Middle frontal gyrus (tissue), 1 donor: Measurements from ENCODE around the gene SIRT1.
"Not testable (repeated sequence)": the region's sequence is repeated elsewhere in the genome, so short reads cannot be mapped to it uniquely, and the experiment has no call there.

Experiments used
- DNase-seq: peaks from one replicate; pipeline ENCODE4 v3.0.0-alpha.2; 2015; ENCODE audit warnings: low spot score; ENCODE audit errors: extremely low spot score

Gene SIRT1

DNA sequence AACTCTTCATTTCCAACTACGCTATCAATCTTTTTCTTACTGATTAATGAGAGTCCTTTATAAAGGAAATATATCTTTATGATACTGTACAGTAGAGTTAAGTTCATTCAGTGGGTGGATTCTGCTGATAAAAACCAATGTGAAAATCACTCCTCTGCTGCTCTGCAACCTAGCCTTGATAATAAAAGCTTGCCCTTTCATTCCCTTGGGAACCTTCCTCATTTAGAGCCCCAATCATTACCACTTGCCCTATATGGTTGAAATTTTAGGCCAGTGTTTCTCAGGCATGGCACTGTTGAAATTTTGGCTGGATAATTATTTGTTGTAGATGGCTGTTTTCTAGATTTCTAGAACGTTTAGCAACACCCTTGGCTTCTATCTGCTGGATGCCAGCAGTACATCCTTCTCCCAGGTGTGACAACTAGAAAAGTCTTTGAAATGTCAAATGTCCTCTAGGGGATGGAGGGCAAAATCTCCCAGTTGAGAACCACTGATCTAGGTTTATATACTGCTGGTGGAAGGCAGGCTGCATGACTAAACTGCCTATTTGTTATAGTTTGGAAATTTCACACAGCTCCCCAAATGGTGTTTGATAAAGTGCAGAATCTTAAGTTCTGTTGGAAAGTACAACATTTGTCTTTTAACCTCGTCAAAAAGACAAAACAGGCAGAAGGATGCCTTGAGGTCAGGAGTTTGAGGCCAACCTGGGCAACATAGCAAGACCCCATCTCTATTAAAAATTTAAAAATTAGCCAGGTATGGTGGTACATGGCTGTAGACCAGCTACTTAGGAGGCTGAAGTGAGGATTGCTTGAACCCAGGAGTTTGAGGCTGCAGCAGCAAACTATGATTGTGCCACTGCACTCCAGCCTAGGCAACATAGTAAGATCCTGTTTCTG lies 8.9 kb upstream of the SIRT1 start:
- no peak for DNase-seq

DNA sequence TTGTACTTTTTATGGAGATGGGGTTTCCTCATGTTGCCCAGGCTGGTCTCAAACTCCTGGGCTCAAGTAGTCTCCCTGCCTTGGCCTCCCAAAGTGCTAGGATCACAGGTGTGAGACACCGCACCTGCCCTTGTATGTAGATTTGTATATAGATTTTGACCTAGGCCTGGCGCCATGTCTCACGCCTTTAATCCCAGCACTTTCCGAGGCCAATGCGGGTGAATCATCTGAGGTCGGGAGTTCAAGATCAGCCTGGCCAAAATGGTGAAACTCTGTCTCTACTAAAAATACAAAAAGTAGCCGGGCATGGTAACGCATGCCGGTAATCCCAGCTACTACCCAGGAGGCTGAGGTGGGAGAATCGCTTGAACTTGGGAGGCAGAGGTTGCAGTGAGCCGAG lies 7.0 kb upstream of the SIRT1 start:
- not testable (repeated sequence) for DNase-seq

DNA sequence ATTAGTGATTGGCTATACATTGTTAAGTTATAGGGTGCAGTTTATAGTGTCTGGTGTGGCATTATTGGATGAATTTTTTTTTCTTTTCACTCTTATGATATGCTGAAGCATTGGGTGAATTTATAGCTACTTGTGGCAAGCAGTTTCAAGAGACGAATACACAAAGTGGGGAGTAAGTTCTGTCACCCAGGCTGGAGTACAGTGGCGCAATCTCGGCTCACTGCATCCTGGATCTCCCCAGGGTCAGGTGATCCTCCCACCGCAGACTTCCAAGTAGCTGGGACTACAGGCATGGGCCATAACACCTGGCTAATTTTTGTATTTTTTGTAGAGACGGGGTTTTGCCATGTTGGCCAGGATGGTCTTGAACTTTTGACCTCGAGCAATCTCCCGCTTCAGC lies 6.3 kb upstream of the SIRT1 start:
- DNase-seq = no peak

DNA sequence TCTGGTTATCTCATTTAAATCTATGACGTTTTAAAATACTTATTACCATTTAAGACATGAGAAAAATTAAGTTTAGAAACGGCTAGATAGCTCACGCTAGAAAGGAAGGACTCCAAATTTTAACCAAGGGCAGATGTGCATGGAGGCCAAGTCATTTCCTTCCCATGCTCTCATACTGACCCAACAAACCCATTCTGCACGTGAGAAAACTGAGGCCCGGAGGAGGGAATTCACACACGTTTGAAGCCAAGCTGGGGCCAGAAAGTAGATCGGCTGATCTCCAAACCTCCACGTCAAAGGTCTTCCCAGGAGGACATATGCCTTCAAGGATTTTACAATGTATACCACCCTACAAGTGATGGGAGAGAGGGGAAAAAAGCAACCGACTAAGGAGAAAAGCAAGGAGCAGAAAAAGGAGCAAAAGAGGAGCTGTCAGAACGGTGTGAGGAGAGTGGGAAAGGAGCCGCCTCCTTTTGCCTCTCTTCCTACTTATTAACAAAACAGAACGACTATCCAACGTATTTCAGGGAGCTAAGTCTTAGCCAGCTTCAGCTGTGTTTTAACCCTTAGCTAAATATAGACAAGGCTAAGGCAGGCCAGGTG lies 645 bp upstream of the SIRT1 start:
- no peak for DNase-seq

DNA sequence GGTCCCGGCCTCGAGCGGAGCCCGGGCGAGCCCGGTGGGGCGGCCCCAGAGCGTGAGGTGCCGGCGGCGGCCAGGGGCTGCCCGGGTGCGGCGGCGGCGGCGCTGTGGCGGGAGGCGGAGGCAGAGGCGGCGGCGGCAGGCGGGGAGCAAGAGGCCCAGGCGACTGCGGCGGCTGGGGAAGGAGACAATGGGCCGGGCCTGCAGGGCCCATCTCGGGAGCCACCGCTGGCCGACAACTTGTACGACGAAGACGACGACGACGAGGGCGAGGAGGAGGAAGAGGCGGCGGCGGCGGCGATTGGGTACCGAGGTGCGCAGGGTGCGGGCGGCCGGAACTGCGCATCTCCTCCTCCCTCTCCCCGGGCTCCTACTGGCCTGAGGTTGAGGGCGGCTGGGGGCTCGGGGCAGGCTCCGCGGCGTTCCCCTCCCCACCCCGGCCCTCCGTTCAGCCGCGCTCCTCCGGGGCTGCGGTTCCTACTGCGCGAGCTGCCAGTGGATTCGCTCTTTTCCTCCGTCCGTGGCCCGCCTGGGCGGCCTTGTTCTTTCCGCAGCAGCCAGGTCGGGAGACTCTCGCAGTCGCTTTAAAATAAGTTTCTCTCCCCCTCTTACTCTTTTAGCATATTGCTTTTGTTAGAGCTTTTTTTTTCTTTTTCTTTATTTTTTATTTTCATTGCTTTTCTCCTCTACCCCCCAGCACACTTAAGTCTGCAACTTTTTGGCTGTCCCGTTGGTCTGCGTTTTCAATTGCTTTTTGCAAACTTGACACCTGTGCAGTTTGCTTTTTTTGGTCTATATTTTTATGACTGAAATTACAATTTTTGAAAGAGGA lies 600 bp downstream of the SIRT1 start:
- DNase-seq = peak; percentile 4

DNA sequence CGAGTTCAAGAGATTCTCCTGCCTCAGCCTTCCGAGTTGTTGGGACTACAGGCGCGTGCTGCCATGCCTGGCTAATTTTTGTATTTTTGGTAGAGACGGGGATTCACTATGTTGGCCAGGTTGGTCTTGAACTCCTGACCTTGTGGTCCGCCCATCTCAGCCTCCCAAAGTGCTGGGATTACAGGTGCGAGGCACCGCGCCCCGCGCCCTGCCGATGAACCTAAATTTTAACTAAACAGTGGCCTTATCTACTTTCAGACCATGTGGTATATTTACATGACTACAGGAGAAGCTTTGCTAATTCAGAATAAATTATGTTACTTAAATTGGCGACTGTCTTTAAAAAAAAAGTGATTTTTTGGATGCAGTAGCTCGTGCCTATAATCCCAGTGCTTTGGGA lies 9.2 kb downstream of the SIRT1 start:
- DNase-seq = no peak

DNA sequence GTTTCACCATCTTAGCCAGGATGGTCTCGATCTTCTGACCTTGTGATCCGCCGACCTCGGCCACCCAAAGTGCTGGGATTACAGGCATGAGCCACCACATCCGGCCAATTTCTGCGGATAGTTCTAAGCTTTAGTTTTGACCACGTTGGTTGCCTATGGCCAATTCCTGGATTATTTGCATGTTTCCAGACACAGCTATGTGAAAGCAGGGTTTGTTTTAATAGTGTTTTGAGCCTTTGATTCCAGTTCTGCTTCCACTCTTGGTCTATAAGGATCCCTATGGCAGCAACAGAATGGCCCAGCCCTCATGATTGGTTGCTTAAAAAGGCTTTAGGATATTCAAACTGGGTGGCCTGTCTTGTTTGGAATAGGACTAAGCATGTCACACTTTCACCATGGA lies 19.1 kb downstream of the SIRT1 start:
- no peak for DNase-seq

DNA sequence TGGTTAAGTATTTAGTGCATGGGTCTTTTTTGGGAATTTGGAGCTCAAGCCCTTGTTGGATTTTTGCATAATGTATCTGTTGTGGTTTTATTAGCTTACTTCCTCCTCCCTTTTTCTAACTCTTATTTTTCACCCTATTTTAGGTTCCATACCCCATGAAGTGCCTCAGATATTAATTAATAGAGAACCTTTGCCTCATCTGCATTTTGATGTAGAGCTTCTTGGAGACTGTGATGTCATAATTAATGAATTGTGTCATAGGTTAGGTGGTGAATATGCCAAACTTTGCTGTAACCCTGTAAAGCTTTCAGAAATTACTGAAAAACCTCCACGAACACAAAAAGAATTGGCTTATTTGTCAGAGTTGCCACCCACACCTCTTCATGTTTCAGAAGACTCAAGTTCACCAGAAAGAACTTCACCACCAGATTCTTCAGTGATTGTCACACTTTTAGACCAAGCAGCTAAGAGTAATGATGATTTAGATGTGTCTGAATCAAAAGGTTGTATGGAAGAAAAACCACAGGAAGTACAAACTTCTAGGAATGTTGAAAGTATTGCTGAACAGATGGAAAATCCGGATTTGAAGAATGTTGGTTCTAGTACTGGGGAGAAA lies 28.0 kb downstream of the SIRT1 start:
- no peak for DNase-seq

DNA sequence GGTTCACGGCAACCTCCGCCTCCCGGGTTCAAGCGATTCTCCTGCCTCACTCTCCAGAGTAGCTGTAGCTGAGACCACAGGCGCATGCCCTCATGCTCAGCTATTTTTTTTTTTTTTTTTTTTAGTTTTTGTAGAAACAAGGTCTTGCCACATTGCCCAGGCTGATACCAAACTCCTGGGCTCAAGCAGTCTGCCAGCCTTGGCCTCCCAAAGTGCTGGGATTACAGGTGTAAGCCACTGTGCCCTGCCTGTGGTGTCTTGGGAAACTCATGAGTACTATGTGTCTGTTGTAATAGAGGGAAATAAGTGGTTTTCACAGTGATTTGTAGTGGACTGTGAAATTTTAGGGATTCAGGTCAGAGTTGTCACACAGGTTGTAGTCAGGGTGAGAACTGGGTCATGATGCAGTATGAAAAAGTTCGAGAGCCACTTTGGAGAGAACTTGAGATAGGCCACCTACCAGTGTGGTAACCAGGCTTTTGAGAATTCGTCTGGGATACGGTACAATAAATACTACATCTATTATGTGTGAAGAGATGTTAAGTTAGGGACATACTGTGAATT lies 30.4 kb downstream of the SIRT1 start:
- DNase-seq = no peak

DNA sequence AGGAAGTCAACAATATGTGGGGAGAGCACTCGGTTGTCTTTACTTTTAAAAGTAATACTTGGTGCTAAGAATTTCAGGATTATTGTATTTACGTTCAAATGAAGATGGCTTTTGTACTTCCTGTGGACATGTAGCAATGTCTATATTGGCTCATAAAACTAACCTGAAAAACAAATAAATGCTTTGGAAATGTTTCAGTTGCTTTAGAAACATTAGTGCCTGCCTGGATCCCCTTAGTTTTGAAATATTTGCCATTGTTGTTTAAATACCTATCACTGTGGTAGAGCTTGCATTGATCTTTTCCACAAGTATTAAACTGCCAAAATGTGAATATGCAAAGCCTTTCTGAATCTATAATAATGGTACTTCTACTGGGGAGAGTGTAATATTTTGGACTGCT lies 32.7 kb downstream of the SIRT1 start:
- no peak for DNase-seq

DNA sequence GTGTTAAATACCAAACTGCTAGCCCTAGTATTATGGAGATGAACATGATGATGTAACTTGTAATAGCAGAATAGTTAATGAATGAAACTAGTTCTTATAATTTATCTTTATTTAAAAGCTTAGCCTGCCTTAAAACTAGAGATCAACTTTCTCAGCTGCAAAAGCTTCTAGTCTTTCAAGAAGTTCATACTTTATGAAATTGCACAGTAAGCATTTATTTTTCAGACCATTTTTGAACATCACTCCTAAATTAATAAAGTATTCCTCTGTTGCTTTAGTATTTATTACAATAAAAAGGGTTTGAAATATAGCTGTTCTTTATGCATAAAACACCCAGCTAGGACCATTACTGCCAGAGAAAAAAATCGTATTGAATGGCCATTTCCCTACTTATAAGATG lies 33.2 kb downstream of the SIRT1 start:
- no peak for DNase-seq

DNA sequence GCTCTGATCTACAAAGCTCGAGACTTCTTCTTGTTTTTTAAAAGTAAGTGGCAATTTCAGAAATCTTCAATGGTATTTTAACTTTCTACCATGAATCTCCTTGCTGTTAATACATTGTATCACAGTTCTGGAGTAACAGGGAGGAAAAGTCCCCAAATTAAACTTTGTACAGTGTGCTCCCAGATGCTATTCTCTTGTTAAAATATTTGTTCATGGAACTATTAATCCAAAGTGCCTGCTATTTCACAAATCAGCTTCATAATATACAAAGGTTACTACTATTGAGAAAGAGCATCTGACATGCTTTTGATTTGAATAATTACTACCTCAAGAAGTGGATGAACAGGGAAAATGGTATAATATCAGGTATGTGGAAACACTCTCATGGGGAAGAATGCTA lies 36.6 kb downstream of the SIRT1 start:
- no peak for DNase-seq

DNA sequence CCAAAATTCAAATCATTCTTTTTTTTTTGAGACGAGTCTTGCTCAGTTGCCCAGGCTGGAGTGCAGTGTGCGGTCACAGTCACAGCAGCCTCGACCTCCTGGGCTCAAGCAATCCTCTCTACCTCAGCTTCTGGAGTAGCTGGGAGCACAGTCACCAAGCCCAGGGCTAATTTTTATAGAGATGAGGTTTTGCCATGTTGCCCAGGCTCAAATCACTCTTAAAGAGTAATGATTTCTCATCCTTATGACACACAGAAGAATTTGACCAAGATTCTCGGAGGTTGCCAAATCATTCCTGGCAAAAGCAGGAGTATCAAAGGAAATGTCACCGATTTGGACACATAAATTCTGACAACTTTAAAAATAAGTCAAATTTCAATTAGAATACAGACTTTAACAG lies 39.1 kb downstream of the SIRT1 start:
- DNase-seq = no peak

DNA sequence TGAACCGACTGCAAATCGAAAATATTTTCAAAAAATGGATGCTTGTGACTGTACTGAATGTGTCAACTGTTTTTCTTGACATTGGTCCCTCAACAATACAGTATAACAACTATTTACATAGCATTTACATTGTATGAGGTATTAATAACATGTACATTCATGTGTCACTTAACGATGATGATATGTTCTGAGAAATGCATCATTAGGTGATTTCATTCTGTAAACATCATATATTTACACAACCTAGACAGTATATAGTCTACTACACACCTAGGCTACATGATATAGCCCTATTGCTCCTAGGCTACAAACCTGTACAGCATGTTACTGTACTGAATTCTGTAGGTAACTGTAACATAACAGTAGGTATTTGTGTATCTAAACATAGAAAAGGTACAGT lies 39.7 kb downstream of the SIRT1 start:
- DNase-seq = no peak

DNA sequence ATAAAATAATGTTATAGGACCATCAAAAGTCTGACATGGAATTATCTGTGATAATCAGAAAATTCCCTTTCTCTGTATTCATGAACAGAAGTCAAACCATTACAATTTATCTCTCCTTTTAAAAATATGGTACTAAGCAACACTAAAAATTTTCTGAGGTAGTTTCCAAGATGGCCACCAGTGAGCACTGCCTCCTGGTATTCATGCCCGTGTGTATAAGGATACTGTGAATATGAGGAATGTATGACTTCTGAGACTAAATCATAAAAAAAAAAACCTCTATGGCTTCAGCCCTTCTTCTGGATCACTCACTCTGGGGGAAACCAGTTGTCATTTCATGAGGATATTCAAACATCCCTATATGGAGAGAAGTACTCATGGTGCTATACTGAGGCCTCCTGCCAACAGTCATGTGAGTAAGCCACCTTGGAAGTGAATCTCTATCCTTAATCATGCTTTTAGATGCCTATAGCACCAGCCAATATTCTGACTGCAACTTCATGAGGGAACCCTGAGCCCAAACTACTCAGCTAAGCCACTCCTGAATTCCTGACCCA lies 41.1 kb downstream of the SIRT1 start:
- DNase-seq = no peak

DNA sequence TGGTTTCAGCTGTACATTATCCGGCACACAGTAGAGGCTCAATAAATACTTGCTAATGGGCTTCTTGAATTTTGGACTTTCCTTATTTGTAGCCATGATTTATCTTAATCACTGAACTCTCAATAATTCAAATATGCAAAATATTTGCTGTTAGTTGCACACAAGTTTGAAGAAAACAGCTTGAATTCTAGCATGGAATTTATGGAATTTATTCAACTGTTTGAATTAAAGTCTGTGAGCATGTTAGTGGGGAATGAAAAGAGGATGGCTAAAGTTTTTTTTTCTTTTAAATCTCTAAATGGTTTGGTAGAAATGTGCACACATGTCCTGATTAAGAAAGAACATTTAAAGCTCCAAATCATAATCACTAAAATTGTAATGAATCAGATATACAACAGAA lies 42.5 kb downstream of the SIRT1 start:
- DNase-seq = no peak

DNA sequence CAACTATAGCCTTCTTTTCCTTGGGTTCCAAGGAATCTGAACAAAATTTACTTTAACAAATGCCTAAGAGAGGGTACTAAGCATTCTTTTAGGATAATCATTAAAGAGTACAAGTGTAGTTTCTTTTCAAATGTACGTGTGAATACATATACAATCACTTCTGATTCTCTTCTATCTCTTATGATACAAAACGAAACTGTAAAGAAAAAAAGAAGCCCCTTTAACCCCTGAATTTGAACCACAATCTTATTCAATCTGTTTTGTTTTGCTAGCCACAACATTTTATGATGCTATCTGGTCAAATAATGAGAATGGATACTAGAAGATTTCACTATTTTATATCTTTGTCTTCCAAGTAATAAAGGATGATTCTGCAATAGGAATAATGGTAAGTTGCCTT lies 48.7 kb downstream of the SIRT1 start:
- no peak for DNase-seq

DNA sequence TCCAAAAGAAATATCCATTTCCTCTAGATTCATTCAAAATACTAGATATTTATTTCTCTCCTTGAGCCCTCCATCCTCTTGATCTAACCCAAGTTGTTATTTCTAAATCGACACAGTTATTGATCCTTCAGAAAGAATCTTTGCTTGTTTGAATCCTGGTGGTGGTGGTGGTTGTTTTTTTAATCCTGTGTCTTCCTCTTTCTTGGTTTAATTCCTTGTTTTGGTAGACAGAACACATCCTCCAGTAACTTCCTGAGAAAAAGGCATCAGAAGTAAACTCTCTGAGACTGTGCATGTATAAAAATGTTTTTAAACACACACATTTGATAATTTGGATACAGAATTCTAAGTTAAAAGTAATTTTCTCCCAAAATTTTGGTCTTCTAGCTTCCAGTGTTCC lies 49.9 kb downstream of the SIRT1 start:
- DNase-seq = no peak

DNA sequence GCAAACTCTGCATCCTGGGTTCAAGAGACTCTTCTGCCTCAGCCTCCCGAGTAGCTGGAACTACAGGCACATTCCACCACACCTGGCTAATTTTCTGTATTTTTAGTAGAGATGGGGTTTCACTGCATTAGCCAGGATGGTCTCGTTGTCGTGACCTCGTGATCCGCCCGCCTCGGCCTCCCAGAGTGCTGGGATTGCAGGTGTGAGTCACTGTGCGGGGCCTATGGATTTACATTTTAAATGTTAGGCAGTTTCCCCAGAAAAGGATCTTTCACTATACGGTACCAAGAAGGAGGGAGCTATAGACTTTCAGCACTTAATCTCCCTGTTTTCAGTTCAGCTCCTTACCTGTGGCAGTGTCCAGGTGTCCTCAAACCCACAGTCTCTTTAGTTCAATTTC lies 50.8 kb downstream of the SIRT1 start:
- no peak for DNase-seq

DNA sequence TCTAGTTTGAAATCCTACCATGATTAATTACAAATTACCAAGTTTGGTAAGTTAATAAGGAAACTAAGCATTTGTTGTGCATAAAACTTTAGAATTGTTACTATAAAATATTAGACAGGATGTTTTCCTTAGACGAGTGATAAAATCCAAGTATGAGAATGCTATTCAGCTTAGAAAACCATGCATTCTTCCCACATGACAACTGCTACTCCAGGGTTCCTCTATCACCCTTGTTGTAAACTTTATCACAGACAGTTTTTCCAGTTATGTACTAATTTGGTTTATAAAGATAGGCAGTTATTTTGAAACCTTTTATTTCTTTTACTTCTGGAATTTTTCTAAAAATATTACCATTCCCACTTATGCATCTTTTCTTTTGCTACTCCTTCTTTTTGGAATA lies 52.0 kb downstream of the SIRT1 start:
- DNase-seq = no peak

DNA sequence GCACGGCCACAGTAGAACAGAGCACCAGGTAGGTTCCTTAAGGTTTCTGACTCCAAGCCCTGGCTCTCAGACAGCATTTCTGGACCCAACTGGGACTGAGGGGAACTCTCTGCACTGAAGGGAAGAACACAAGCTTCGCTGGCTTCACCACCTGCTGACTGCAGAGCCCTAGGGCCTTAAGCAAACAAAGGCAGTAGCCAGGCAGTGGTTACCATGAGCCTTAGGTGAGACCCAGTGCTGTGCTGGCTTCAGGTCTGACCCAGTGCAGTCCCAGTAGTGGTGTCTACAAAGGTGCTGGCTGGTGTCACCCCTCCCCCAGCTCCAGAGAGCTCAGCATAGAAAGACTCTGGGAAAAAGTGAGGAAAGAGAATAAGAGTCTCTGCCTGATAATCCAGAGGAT lies 59.5 kb downstream of the SIRT1 start:
- DNase-seq = no peak
